ENCODE measurements around the gene HMCN1. TPM values are rescaled to one million over a fixed set of nuclear protein-coding genes. Genes with fewer than 3 reads are reported as not detected.

HMCN1 gene
- total RNA-seq, 1 donor from 2014 or later = 22.2 TPM

GRCh38 chr1:186236921-186237320, 502.7 kb downstream of the HMCN1 start:
- Mint-ChIP-seq H3K27me3 (ENCODE audit: unreplicated experiment) (no peaks in the 10 kb centered on the region), H3K4me1 (ENCODE audit: unreplicated experiment) (no peaks in the 10 kb centered on the region), H3K27ac (ENCODE audit: unreplicated experiment) (no peak overlapping the region), H3K36me3 (ENCODE audit: low read depth, unreplicated experiment) (no peaks in the 10 kb centered on the region), H3K9me3 (ENCODE audit: unreplicated experiment) (no peaks in the 10 kb centered on the region), H3K4me3 (ENCODE audit: unreplicated experiment) (no peak overlapping the region)
- TF ChIP-seq CTCF (IDR thresholded peaks at IDR 0.05; ENCODE audit: unreplicated experiment) = no peak
- DNase-seq (ENCODE audit: low spot score) = no peak

- no peak for DNase-seq (ENCODE audit: low spot score)
- Mint-ChIP-seq H3K36me3 (ENCODE audit: low read depth, unreplicated experiment) (no peaks in the 10 kb centered on the region), H3K27ac (ENCODE audit: unreplicated experiment) (no peak overlapping the region), H3K4me3 (ENCODE audit: unreplicated experiment) (no peak overlapping the region), H3K27me3 (ENCODE audit: unreplicated experiment) (no peaks in the 10 kb centered on the region), H3K4me1 (ENCODE audit: unreplicated experiment) (no peaks in the 10 kb centered on the region), H3K9me3 (ENCODE audit: unreplicated experiment) (no peaks in the 10 kb centered on the region)
- TF ChIP-seq CTCF (IDR thresholded peaks at IDR 0.05; ENCODE audit: unreplicated experiment) = no peak
Measured at GRCh38 chr1:186239171-186239570, 505.0 kb downstream of the HMCN1 start.

GRCh38 chr1:186240436-186240835, 506.2 kb downstream of the HMCN1 start:
- no peak for DNase-seq (ENCODE audit: low spot score)
- Mint-ChIP-seq H3K4me1 (ENCODE audit: unreplicated experiment) (no peaks in the 10 kb centered on the region), H3K27ac (ENCODE audit: unreplicated experiment) (no peak overlapping the region), H3K36me3 (ENCODE audit: low read depth, unreplicated experiment) (no peaks in the 10 kb centered on the region), H3K4me3 (ENCODE audit: unreplicated experiment) (no peak overlapping the region), H3K9me3 (ENCODE audit: unreplicated experiment) (no peaks in the 10 kb centered on the region), H3K27me3 (ENCODE audit: unreplicated experiment) (no peaks in the 10 kb centered on the region)
- no peak for TF ChIP-seq CTCF (IDR thresholded peaks at IDR 0.05; ENCODE audit: unreplicated experiment)

Measured in endothelial cell (in vitro differentiated cells).